ENCODE data around the gene SWI5.

GRCh38 chr9:128296340-128297220 lies 20.5 kb downstream of the SWI5 start:
- TF ChIP-seq EZH2 (IDR thresholded peaks at IDR 0.05; ENCODE audit: borderline replicate concordance, low read length), result no peak
- no peak for TF ChIP-seq CTCF (IDR thresholded peaks at IDR 0.05; ENCODE audit: low read length)
